Spleen (tissue), 11 donors: Measurements from ENCODE around the gene GPR149. TPM values are rescaled to one million over a fixed set of nuclear protein-coding genes. Genes with fewer than 3 reads are reported as not detected.

ENCODE experiments used
- DNase-seq: peaks from one replicate; pipeline ENCODE4 v3.0.0-alpha.2; 2020
- H3K27ac ChIP-seq, 8 donors: fragments of 200-600 bp; sonication (generic) in 7 of 8; 1 replicate in 4 of 8; 2 replicates in 4 of 8; pipeline versions ENCODE4 v1.5.0 to v1.8.0; 2016 to 2021; ENCODE audit warnings: inconsistent platforms in 4 of 8, mild to moderate bottlenecking in 4 of 8, moderate library complexity in 1 of 8
- H3K27me3 ChIP-seq, 7 donors: fragments of 200-600 bp; sonication (generic) in 6 of 7; replicated peaks in 1 of 7; 1 replicate in 4 of 7; 2 replicates in 3 of 7; pipeline versions ENCODE4 v1.5.0 to v1.8.0; 2016 to 2021; ENCODE audit warnings: inconsistent platforms in 3 of 7, mild to moderate bottlenecking in 1 of 7
- H3K36me3 ChIP-seq, 6 donors: fragments of 200-600 bp; sonication (generic) in 5 of 6; 1 replicate in 4 of 6; 2 replicates in 2 of 6; pipeline versions ENCODE4 v1.5.0 to v1.8.0; 2016 to 2021; ENCODE audit warnings: inconsistent platforms in 2 of 6
- H3K4me1 ChIP-seq, 6 donors: fragments of 200-600 bp; sonication (generic) in 5 of 6; 1 replicate in 3 of 6; 2 replicates in 3 of 6; pipeline versions ENCODE4 v1.5.0 to v1.8.0; 2016 to 2021; ENCODE audit warnings: inconsistent platforms in 3 of 6
- H3K4me3 ChIP-seq, 8 donors: fragments of 200-600 bp; sonication (generic) in 7 of 8; 1 replicate in 4 of 8; 2 replicates in 4 of 8; pipeline versions ENCODE4 v1.5.0 to v1.8.0; 2016 to 2021; ENCODE audit warnings: inconsistent platforms in 4 of 8, mild to moderate bottlenecking in 4 of 8, moderate library complexity in 2 of 8
- H3K9me3 ChIP-seq, 8 donors: fragments of 200-600 bp; sonication (generic) in 7 of 8; 1 replicate in 4 of 8; 2 replicates in 4 of 8; pipeline versions ENCODE4 v1.5.0 to v1.8.0; 2016 to 2021; ENCODE audit warnings: inconsistent platforms in 4 of 8
- CTCF ChIP-seq, 11 experiments: fragments of 200-600 bp in 7 of 11; fragments of 450-650 bp in 4 of 11; sonication (generic) in 4 of 11; IDR thresholded peaks in 8 of 11; conservative IDR thresholded peaks in 3 of 11; 1 replicate in 7 of 11; 2 replicates in 4 of 11; pipeline versions ENCODE4 v1.4.0 to v1.8.0; 2016 to 2021; ENCODE audit warnings: antibody characterized with exemption in 11 of 11, inconsistent platforms in 4 of 11, mild to moderate bottlenecking in 1 of 11
- POLR2A ChIP-seq, 3 donors: fragments of 450-650 bp; IDR thresholded peaks; one replicate each; pipeline ENCODE4 v1.5.1; 2017; ENCODE audit warnings: antibody characterized with exemption in 3 of 3, mild to moderate bottlenecking in 1 of 3
- POLR2AphosphoS5 ChIP-seq, 3 donors: sonication (generic); formaldehyde crosslinking; IDR thresholded peaks; one replicate each; pipeline ENCODE4 v1.5.1; 2017; ENCODE audit warnings: antibody characterized with exemption in 3 of 3
- WGBS, 5 donors: extraction: QIAGEN DNeasy Blood & Tissue Kit in 3 of 5; methylation state at CpG; one replicate each; pipeline versions ENCODE4 v1.1.5 to v1.1.7; 2013 to 2018; 5-methylcytosine and 5-hydroxymethylcytosine counted together
- intact Hi-C: fragments of 100-400 bp; cut with DNase I; formaldehyde crosslinking; loops from one replicate; pipeline ENCODE4 v1.15.0; 2023; ENCODE audit warnings: low total_unique reads
- polyA plus RNA-seq, 3 donors: library from polyadenylated mRNA; stranded (reverse); fragments of 200-250 nt; gene quantifications; one replicate each; pipeline ENCODE4 v1.2.1, GENCODE V29; 2013
- total RNA-seq, 7 donors: library from RNA; depleted of rRNA in 3 of 7; stranded (reverse); fragments of >200 nt in 3 of 7; fragmentation: NEBNext Ultra II Directional in 4 of 7; extraction: Animal tissue kit (Norgen Biotek cat#: 25700) in 4 of 7; gene quantifications; one replicate each; pipeline versions ENCODE4 v1.1.0 to v1.2.1, GENCODE V29; 2016 to 2021
- donor health status: healthy with polysubstance abuse.
- donor health status: DM: no; HTN: no; CAD: no; lungs with moderate emphysema.
- donor health status: DM: no; HTN: no; CAD: no.
- donor health status: Bipolar disorder and iron deficiency.
- donor health status: healthy.
- donor health status: DM: no; HTN: no; CAD: no.
- donor health status: DM: yes; HTN: yes; CAD: no.

GPR149 gene
- total and polyA plus RNA-seq, 10 donors: not detected

GRCh38 chr3:154367221-154367620 is 62.8 kb downstream of the GPR149 start:
- WGBS, 5 donors: 26 to 41% (median 34%) methylated on average over 3 of the region's 3 CpGs
- DNase-seq: no peak
- no peaks in the 10 kb centered on the region for H3K27me3 ChIP-seq
- H3K9me3 ChIP-seq: peaks cover 0 to 14% (median 6%) of the 10 kb centered on the region in 8 donors
- H3K4me1 ChIP-seq: no peaks in the 10 kb centered on the region
- H3K27ac ChIP-seq: no peak overlapping the region
- H3K36me3 ChIP-seq: no peaks in the 10 kb centered on the region
- H3K4me3 ChIP-seq: no peak overlapping the region
- intact Hi-C loops: no loop called here
- TF ChIP-seq POLR2A (IDR thresholded peaks at IDR 0.05) (no peak), POLR2AphosphoS5 (IDR thresholded peaks at IDR 0.05) (no peak), CTCF (IDR thresholded peaks at IDR 0.05 in 8 of 11, conservative IDR thresholded peaks at IDR 0.05 in 3 of 11) (no peak)

DNA sequence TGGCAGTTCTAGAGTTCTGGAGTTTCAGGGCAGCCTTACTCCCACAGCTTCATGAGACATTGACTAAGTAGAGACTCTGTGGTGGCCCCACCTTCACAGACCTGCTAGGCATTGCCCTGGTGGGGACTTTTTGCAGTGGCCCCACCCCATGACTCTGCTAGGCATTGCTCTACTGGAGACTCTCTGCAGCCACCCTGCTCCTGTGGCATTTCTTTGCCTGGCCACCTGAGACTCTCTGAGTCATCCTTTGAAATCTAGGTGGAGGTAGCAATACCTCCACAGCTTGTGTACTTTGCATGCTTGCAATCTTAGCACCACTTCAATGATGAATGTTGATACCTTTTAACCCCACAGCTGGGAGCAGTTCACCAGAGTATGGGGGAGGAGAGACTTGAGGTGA is 65.1 kb downstream of the GPR149 start:
- no peak overlapping the region for H3K27ac ChIP-seq
- peaks cover 0 to 14% (median 6%) of the 10 kb centered on the region in 8 donors for H3K9me3 ChIP-seq
- no peaks in the 10 kb centered on the region for H3K36me3 ChIP-seq
- DNase-seq: no peak
- no peaks in the 10 kb centered on the region for H3K4me1 ChIP-seq
- no peaks in the 10 kb centered on the region for H3K27me3 ChIP-seq
- intact Hi-C loops: no loop called here
- no peak overlapping the region for H3K4me3 ChIP-seq
- TF ChIP-seq CTCF (IDR thresholded peaks at IDR 0.05 in 8 of 11, conservative IDR thresholded peaks at IDR 0.05 in 3 of 11): no peak
- TF ChIP-seq POLR2A (IDR thresholded peaks at IDR 0.05): no peak
- TF ChIP-seq POLR2AphosphoS5 (IDR thresholded peaks at IDR 0.05): no peak

GRCh38 chr3:154361099-154361498 is 68.9 kb downstream of the GPR149 start:
- Histone ChIP-seq H3K4me3 (no peak overlapping the region), H3K9me3 (peaks cover 0 to 14% (median 6%) of the 10 kb centered on the region in 8 donors), H3K27ac (no peak overlapping the region), H3K36me3 (no peaks in the 10 kb centered on the region), H3K27me3 (no peaks in the 10 kb centered on the region), H3K4me1 (no peaks in the 10 kb centered on the region)
- DNase-seq: no peak
- no peak for TF ChIP-seq POLR2AphosphoS5 (IDR thresholded peaks at IDR 0.05)
- no peak for TF ChIP-seq CTCF (IDR thresholded peaks at IDR 0.05 in 8 of 11, conservative IDR thresholded peaks at IDR 0.05 in 3 of 11)
- no peak for TF ChIP-seq POLR2A (IDR thresholded peaks at IDR 0.05)
- intact Hi-C loops: no loop called here
- 52 to 84% (median 70%) methylated on average over 1 of the region's 1 CpG for WGBS, 5 donors

DNA sequence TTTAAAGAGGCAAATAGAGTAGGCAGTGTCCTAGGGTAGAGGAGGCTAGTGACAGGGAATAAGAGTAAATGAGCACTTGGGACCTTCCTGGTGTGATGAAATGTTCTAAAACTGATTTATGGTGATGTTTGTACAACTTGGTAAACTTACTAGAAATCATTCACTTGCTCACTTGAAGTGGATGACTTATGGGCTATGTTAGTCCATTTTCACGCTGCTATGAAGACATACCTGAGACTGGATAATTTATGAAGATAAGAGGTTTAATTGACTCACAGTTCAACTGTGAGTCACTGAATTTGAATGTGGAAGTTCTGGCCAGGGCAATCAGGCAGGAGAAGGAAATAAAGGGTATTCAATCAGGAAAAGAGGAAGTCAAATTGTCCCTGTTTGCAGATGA is 74.0 kb downstream of the GPR149 start:
- intact Hi-C loops: no loop called here
- TF ChIP-seq CTCF (IDR thresholded peaks at IDR 0.05 in 8 of 11, conservative IDR thresholded peaks at IDR 0.05 in 3 of 11) (no peak), POLR2AphosphoS5 (IDR thresholded peaks at IDR 0.05) (no peak), POLR2A (IDR thresholded peaks at IDR 0.05) (no peak)
- H3K4me1 ChIP-seq: no peaks in the 10 kb centered on the region
- H3K9me3 ChIP-seq: no peaks in the 10 kb centered on the region
- no peak overlapping the region for H3K4me3 ChIP-seq
- no peak for DNase-seq
- 26 to 48% (median 42%) methylated on average over 1 of the region's 1 CpG for WGBS, 5 donors
- no peak overlapping the region for H3K27ac ChIP-seq
- H3K27me3 ChIP-seq: peaks cover 0 to 6% (median 0%) of the 10 kb centered on the region in 7 donors
- H3K36me3 ChIP-seq: no peaks in the 10 kb centered on the region
